Frontal cortex (tissue), 4 donors: ENCODE data around the gene RBCK1. TPM values are rescaled to one million over a fixed set of nuclear protein-coding genes. Genes with fewer than 3 reads are reported as not detected.

Experiments
- DNase-seq, 2 donors: peaks; one replicate each; pipeline ENCODE4 v3.0.0; 2012; ENCODE audit warnings: low spot score in 2 of 2
- FAIRE-seq: peaks from 2 replicates; lab custom pipeline; 2012; peaks lifted over from hg19 to GRCh38; lab: Jason Lieb, UNC
- total RNA-seq: library from RNA; depleted of rRNA; stranded (reverse); fragments of >200 nt; gene quantifications from one replicate; pipeline ENCODE4 v1.2.3, GENCODE V29; 2014
- donor health status: control.
- donor health status: control.
- donor health status: control.

The RBCK1 gene
- total RNA-seq, 1 donor from 2014 or later: 15.1 TPM

GRCh38 chr20:412081-412480, 4.0 kb downstream of the RBCK1 start:
- no peak for DNase-seq

GRCh38 chr20:414161-414560, 6.1 kb downstream of the RBCK1 start:
- FAIRE-seq: no peak
- DNase-seq: no peak

More at GRCh38 chr20:412081-412480, 4.0 kb downstream of the RBCK1 start:
- FAIRE-seq: no peak

- DNase-seq (no peak), FAIRE-seq (no peak)
Observed at GRCh38 chr20:415820-416322, 7.8 kb downstream of the RBCK1 start.

DNA sequence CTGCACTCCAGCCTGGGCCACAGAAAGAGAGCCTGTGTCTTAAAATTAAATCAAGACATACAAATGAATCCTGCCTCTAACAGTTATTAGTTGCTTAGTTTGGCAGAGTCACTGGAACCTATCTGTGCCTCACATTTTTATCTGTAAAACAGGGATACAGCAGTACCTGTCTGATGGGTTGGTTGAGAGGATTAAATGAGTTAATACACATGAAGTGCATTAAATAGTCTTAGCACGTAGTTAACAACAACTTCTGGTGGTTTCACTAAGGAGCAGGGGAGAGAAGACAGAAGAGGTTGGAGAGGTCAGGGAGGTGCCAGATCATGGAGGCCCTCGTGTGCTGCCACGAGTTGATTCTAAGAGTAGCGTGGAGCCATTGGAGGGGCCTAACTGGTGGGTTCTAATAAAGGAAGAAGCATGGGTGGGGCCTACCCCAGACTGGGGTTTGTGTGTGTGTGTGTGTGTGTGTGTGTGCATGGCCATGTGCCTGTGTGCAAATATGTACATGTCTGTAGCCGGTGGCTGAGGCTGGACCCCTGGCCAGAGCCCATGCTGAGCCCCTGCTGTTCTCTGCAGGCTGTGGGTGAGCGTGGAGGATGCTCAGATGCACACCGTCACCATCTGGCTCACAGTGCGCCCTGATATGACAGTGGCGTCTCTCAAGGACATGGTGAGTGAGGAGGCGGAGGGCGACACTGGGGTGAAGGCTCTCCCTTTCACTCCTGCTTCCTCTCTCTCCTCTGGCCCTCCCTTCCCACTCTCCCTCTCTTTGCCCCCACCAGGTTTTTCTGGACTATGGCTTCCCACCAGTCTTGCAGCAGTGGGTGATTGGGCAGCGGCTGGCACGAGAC, 9.1 kb downstream of the RBCK1 start:
- DNase-seq (no peak), FAIRE-seq (no peak)

DNA sequence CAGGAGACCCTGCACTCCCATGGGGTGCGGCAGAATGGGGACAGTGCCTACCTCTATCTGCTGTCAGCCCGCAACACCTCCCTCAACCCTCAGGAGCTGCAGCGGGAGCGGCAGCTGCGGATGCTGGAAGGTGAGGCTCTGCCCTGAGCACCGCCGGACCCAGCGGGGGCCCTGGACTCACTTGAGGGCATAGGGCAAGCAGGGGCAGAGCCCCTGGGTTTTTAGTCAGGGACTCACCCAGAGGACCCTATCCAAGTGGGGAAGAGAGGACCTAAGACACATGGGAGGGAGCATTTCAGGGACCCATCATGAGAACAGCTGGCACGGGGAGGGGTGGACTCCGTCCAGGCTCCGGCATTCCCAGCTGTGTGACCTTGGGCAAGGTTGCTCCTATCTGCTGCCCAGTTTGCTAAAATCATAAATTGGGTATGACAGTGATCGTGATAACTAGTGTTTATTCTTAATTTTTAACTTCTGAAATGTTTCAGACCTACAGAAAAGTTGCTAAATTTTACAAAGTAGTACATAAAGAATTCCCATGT, 9.8 kb downstream of the RBCK1 start:
- DNase-seq: no peak
- FAIRE-seq: no peak

DNA sequence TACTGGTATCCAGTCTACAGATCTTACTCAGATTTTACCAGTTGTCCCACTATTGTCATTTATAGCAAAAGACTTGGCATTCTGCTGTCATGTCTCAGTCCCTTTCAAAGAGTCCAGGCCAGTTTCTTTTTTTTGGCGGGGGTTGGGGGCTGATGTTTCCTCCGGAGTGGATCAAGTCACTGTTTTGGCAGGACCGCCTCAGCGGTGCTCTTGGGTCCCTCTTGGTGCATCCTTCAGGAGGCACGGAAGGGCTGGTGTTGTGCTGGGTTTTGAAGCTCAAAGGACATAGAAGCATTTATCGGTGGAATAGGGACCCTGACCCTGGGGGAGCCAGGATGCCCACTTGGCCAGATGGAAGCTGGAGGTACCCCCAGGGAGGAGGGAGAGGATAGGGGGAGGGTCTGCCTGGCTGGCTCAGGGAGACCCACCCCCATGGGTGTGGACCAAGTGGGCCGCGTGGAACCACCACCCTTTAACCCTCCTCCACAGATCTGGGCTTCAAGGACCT, 10.8 kb downstream of the RBCK1 start:
- DNase-seq: no peak
- FAIRE-seq: no peak

- FAIRE-seq (no peak), DNase-seq (no peak)
Observed at GRCh38 chr20:419556-420165, 11.6 kb downstream of the RBCK1 start.

DNA sequence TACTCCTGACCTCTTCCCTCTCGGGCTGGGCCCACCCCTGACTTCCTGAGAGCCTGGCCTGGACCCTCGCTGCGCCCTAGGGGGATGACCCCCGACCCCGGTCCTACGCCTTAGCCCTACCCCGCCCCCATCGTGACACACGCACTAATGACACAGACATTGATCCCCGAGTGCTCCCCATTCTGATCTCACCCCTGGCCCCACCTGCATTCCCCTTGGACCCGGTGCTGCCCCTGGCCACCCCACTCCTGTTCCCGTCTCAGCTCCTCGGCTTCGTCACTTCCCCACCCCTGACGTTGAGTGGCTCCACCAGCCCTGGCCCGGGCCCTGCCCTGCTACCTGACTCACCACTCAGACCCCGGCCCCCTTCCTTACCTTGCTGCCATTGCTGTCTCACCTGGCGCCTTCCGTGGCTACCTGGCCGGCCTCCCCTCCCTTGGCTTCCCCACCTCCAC, 12.1 kb downstream of the RBCK1 start:
- DNase-seq: no peak
- FAIRE-seq: no peak

- no peak for FAIRE-seq
Observed at GRCh38 chr20:420721-421574, 12.8 kb downstream of the RBCK1 start.

GRCh38 chr20:421685-422250, 13.7 kb downstream of the RBCK1 start:
- no peak for FAIRE-seq
- no peak for DNase-seq

More at GRCh38 chr20:420721-421574, 12.8 kb downstream of the RBCK1 start:
- no peak for DNase-seq

DNA sequence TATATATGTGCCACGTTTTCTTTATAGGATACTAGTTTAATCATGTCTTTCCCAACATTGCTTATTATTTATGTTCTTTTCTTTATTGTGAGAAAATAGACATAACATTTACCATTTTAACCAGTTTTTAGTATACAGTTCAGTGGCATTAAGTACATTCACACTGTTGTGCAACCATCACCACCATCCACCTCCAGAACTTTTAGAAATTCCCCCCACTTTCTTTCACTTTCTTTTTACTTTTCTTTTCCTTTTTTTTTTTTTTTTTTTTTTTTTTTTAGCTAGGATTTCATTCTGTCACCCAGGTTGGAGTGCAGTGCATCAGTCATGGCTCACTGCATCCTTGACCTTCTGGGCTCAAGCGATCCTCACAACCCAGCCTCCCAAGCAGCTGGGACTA, 18.5 kb downstream of the RBCK1 start:
- FAIRE-seq: no peak
- no peak for DNase-seq

DNA sequence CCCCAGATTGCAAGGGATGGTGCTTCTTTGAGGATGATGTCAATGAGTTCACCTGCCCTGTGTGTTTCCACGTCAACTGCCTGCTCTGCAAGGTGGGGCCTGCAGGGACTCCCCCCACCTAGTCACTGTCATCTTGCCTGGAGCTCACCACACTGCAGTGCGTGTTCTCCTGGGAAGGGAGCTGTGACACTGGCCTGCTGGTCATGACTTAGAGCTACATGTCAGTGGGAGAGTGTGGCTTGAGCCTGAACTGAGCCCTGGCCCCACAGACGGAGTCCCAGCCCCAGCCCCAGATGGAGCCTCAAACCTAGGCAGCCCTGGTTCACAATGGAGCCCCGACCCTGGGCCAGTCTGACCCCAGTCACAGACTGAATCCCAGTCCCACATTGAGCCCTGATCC, 19.3 kb downstream of the RBCK1 start:
- no peak for FAIRE-seq
- no peak for DNase-seq

- no peak for FAIRE-seq
- DNase-seq: no peak
Observed at GRCh38 chr20:427849-428657, 20.0 kb downstream of the RBCK1 start.

DNA sequence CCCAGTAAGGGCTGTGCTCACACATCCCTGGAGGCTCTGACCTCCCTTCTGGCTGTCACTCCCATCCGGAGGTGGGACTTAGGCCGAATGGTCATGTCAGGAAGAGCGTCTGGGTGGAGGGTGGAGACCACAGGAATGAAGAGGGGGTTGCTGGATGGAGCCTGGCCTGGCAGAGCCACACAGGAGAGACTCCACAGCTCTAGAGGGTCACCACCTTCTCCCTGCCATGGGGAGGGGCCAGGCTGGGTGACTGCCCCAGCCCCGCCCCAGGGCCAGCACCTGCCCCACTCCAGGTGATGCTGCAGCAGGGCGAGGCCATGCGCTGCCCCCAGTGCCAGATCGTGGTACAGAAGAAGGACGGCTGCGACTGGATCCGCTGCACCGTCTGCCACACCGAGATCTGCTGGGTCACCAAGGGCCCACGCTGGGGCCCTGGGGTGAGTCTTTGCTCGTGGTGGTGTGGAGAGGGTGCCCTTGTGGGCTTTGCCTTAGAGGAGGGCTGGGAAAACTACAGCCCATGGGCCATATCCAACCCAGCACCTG, 20.6 kb downstream of the RBCK1 start:
- FAIRE-seq (no peak), DNase-seq (no peak)

DNA sequence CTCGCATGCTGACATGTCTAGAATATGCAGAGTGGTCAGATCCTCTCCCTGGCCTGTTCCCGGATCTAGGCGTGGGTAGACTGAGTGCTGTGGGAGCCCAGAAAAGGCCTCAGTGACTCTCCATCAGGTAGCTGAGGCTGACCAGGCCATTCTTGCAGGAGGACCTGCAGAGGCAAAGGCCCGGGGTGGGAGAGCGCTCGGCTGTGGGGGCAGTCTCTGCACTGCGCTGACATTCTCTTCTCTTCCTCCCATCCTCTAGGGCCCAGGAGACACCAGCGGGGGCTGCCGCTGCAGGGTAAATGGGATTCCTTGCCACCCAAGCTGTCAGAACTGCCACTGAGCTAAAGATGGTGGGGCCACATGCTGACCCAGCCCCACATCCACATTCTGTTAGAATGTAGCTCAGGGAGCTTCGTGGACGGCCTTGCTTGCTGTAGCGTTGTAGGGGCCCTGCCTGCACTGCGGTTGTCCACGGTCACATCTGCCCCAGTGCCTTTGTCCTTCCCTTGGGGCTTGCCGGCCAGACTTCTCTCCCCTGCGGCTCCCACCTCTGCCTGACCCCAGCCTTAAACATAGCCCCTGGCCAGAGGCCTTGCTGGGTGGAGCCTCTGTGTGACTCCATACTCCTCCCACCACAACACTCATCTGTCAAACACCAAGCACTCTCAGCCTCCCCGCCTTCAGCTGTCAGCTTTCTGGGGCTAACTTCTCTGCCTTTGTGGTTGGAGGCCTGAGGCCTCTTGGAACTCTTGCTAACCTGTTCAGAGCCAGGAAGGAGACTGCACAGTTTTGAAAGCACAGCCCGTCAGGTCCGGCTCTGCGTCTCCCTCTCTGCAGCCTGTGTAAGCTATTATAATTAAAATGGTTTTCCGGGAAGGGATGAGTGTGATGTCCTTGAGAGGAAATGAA, 22.2 kb downstream of the RBCK1 start:
- FAIRE-seq (no peak), DNase-seq (no peak)

DNA sequence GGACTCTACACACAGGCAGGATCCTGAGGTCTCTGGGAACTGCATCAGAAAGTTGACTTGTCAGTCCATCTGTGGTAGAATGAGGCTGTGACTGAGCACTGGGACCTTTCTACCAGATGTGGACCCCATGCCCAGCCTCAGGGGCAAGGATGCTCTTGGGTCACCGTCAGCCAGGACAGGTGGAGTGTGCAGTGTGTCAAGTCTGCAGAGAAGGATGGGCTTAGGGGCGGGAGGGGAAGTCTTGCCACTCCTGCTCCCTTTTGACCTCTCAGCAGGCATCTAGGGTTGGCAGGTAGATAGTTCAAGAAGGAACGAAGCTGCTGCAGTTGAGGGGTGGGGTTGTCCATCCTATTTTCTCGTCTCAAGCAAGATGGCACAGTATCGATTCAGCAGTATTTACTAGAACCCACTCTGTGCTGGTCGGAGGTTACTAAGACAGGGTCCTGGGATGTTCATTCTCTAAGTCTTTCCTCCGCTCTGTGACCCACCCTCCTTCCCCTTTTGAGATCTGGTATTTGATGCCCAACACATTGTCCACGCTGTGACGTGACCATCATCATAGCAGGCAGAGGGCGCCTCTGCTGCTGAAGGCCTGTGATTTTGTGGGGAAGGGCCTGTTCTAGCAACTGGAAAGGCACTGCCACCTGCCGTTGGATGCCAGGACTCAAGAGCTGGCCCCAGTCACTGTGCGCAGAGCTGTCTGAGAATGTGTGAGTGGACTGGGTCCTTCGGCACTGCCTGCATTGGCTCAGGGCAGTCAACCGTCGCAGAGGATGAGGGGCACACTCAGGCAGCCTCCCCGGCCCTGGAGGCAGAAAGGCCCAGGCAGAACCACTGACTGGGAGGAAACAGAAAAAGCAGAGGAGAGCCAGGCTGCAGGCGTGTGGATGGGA, 23.2 kb downstream of the RBCK1 start:
- FAIRE-seq: no peak
- peak; percentile 78 to 89 for DNase-seq
